Esophagus muscularis mucosa (tissue), 4 donors: ENCODE data around the gene PLIN5. TPM values are rescaled to one million over a fixed set of nuclear protein-coding genes. Genes with fewer than 3 reads are reported as not detected.

ENCODE experiments used
- DNase-seq: peaks from one replicate; pipeline ENCODE4 v3.0.0-alpha.2; 2017; ENCODE audit errors: extremely low spot score
- H3K27ac ChIP-seq, 4 donors: fragments of 200-600 bp; sonication (generic); replicated peaks in 1 of 4; 1 replicate in 3 of 4; 2 replicates in 1 of 4; pipeline ENCODE4 v1.5.1; 2016 to 2019; ENCODE audit warnings: mild to moderate bottlenecking in 1 of 4
- H3K27me3 ChIP-seq, 4 donors: fragments of 200-600 bp; sonication (generic); one replicate each; pipeline versions ENCODE4 v1.5.1 to v1.6.0; 2016 to 2019
- H3K36me3 ChIP-seq, 4 donors: fragments of 200-600 bp; sonication (generic); one replicate each; pipeline ENCODE4 v1.5.1; 2016 to 2019
- H3K4me1 ChIP-seq, 4 donors: fragments of 200-600 bp; sonication (generic); one replicate each; pipeline ENCODE4 v1.5.1; 2016 to 2019
- H3K4me3 ChIP-seq, 4 donors: fragments of 200-600 bp; sonication (generic); 1 replicate in 2 of 4; 2 replicates in 2 of 4; pipeline ENCODE4 v1.5.1; 2016 to 2019; ENCODE audit warnings: mild to moderate bottlenecking in 4 of 4, moderate library complexity in 1 of 4
- H3K9me3 ChIP-seq, 4 donors: fragments of 200-600 bp; sonication (generic); 1 replicate in 3 of 4; 2 replicates in 1 of 4; pipeline ENCODE4 v1.5.1; 2016 to 2019
- EP300 ChIP-seq: sonication (generic); formaldehyde crosslinking; IDR thresholded peaks from one replicate; pipeline ENCODE4 v1.6.1; 2017; ENCODE audit warnings: antibody characterized with exemption
- POLR2A ChIP-seq: fragments of 450-650 bp; IDR thresholded peaks from one replicate; pipeline ENCODE4 v1.6.1; 2017; ENCODE audit warnings: antibody characterized with exemption, moderate library complexity, mild to moderate bottlenecking, low read depth
- POLR2AphosphoS5 ChIP-seq, 2 donors: sonication (generic); formaldehyde crosslinking; IDR thresholded peaks; one replicate each; pipeline ENCODE4 v1.6.1; 2017; ENCODE audit warnings: antibody characterized with exemption in 2 of 2
- WGBS: methylation state at CpG from one replicate; pipeline ENCODE4 v1.1.5; 2018; 5-methylcytosine and 5-hydroxymethylcytosine counted together
- intact Hi-C: fragments of 100-400 bp; cut with DNase I; formaldehyde crosslinking; loops from one replicate; pipeline ENCODE4 v1.15.1; 2023
- total RNA-seq, 4 donors: library from RNA; depleted of rRNA; stranded (reverse); fragments of >200 nt; gene quantifications; one replicate each; pipeline versions ENCODE4 v1.1.0 to v1.2.1, GENCODE V29; 2016
- TF ChIP-seq, protein P1 (sequence below), 3 experiments: fragments of 200-600 bp in 2 of 3; fragments of 450-650 bp in 1 of 3; sonication (generic) in 2 of 3; IDR thresholded peaks; one replicate each; pipeline ENCODE4 v1.5.1; 2017 to 2019; ENCODE audit warnings: antibody characterized with exemption in 3 of 3, mild to moderate bottlenecking in 2 of 3, moderate library complexity in 1 of 3

PLIN5 gene
- total RNA-seq, 4 donors from 2014 or later: 7.9 to 11.9 (median 9.1) TPM

DNA sequence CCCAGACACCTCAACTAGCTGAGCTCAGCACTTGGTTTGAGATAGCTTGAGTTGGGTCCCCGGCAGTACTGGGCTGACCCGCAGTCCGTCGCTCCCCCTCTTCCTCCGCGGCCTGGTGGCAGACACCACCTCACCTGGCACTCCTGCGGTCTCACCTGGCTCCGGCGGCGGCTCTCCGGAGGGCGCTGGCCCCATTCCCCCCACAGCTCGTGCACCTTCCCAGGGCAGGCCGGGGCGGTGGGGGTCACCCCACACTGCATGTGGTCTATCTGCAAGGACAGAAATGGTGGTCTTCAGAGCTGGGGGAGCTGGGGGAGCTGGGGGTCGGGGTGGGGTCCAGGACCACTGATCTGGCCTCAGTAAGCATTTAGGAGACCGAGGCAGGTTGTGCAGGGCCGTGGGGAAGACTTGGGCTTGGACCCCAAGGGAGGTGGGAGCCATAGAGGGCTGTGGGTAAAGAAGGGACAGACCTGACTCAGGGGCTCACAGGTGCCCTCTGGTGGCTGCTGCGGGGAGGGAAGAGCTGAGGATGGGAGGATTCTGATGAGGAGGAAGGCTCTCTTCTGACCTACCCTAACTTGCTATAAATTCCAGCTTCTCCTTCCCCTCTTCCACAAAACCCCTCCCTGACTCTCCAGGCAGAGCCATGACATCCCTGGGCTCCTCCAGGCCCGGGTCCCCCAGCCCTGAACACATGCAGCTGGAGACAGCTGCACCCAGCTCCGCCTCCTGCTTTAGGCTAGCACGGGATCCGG lies 10.0 kb downstream of the PLIN5 start:
- Histone ChIP-seq H3K4me3 (no peak overlapping the region), H3K27ac (no peak overlapping the region), H3K36me3 (peaks cover 0 to 4% (median 0%) of the 10 kb centered on the region in 4 donors), H3K27me3 (no peaks in the 10 kb centered on the region), H3K9me3 (no peaks in the 10 kb centered on the region), H3K4me1 (peaks cover 2 to 16% (median 6%) of the 10 kb centered on the region in 4 donors)
- no peak for DNase-seq
- intact Hi-C loops: loop anchor here (5.0 kb wide), 1 partner anchor 258 kb away; no protein-coding TSS in a partner anchor
- TF ChIP-seq, protein P1, sequence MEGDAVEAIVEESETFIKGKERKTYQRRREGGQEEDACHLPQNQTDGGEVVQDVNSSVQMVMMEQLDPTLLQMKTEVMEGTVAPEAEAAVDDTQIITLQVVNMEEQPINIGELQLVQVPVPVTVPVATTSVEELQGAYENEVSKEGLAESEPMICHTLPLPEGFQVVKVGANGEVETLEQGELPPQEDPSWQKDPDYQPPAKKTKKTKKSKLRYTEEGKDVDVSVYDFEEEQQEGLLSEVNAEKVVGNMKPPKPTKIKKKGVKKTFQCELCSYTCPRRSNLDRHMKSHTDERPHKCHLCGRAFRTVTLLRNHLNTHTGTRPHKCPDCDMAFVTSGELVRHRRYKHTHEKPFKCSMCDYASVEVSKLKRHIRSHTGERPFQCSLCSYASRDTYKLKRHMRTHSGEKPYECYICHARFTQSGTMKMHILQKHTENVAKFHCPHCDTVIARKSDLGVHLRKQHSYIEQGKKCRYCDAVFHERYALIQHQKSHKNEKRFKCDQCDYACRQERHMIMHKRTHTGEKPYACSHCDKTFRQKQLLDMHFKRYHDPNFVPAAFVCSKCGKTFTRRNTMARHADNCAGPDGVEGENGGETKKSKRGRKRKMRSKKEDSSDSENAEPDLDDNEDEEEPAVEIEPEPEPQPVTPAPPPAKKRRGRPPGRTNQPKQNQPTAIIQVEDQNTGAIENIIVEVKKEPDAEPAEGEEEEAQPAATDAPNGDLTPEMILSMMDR (IDR thresholded peaks at IDR 0.05): peak; percentile 63 to 88 (median 64)
- TF ChIP-seq POLR2AphosphoS5 (IDR thresholded peaks at IDR 0.05): no peak
- WGBS: 72% methylated on average over 18 of the region's 23 CpGs

DNA sequence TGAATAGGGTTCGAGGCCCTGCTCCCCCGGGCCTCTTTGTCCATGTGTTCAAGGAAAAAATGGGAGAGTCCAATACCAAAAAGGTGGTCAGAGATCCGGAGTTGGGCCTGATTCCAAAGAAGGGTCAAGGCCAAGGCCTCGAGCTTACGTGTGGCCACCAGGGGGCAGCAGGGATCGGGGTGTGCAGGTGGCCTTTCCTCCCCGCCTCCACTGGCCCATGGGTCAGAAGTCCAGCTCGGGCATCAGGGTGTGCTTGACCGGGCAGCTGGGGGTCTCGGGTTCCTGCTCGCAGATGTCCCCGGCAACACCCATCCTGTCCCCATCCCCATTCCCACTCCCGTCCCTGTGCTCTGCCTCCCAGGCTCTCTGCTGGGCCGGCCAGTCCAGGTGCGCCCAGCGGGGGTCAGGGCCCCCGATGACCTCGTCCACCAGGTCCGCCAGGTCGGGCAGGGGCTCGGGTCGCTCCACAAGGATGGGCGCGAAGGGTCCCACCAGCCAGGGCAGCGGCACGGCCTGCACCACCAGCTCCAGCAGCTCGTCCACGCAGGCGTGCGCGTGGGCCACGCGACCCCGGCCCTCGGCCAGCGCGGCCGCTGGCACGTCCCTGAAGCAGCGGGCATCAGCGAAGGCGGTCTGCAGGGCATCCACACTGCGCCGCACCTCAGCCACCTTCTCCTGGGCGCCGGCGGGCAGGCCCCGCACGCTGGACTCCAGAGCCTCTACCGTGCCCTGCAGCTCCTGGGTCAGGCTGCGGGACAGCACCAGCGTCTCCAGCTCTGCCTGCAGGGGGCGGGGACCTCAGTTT lies 11.5 kb downstream of the PLIN5 start:
- intact Hi-C loops: no loop called here

DNA sequence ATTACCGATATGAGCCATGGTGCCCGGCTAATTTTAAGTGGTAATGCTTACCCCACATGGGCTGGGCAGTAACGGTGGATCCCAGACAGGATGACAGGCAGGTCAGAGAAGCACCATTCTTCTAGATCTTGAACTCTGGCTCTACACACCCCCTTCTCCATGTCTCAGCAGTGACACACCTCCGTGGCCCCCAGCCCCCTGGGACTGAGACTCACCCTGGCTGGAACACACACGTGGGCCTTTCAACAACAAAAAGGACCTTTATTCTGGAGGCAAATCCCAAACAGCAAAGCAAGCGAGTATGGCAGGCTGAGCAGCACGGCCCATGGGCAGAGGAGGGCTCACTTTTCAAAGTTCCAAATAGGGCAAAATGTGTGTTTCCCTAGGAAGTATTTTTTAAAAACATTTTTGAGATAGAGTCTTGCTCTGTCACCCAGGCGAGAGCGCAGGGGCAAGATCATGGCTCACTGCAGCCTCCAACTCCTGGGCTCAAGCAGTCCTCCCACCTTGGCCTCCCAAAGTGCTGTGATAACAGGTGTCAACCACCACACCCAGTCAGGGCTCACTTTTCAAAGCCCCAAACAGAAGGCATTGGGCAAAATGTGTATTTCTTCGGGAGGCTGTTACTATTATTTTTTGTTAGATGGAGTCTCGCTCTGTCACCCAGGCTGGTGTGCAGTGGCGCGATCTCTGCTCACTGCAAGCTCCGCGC lies 12.6 kb downstream of the PLIN5 start:
- no peak for DNase-seq
- Histone ChIP-seq H3K9me3 (no peaks in the 10 kb centered on the region), H3K4me3 (no peak overlapping the region), H3K27me3 (no peaks in the 10 kb centered on the region), H3K36me3 (no peaks in the 10 kb centered on the region), H3K4me1 (peaks cover 16 to 34% (median 29%) of the 10 kb centered on the region in 4 donors), H3K27ac (no peak overlapping the region)
- TF ChIP-seq POLR2AphosphoS5 (IDR thresholded peaks at IDR 0.05) (no peak), EP300 (no peak), POLR2A (no peak)
- TF ChIP-seq, protein P1 (IDR thresholded peaks at IDR 0.05): no peak
- 92% methylated on average over 14 of the region's 15 CpGs for WGBS
- intact Hi-C loops: no loop called here

More for the DNA sequence above, 11.5 kb downstream of the PLIN5 start:
- Histone ChIP-seq H3K4me3 (no peak overlapping the region), H3K27ac (no peak overlapping the region), H3K27me3 (no peaks in the 10 kb centered on the region), H3K4me1 (peaks cover 16 to 31% (median 21%) of the 10 kb centered on the region in 4 donors), H3K9me3 (no peaks in the 10 kb centered on the region), H3K36me3 (peaks cover 0 to 1% (median 0%) of the 10 kb centered on the region in 4 donors)
- DNase-seq: no peak
- TF ChIP-seq, protein P1 (IDR thresholded peaks at IDR 0.05): peak; percentile 39 to 68 (median 54)
- TF ChIP-seq POLR2AphosphoS5 (IDR thresholded peaks at IDR 0.05) (no peak), POLR2A (no peak), EP300 (no peak)
- 35% methylated on average over 11 of the region's 53 CpGs for WGBS

DNA sequence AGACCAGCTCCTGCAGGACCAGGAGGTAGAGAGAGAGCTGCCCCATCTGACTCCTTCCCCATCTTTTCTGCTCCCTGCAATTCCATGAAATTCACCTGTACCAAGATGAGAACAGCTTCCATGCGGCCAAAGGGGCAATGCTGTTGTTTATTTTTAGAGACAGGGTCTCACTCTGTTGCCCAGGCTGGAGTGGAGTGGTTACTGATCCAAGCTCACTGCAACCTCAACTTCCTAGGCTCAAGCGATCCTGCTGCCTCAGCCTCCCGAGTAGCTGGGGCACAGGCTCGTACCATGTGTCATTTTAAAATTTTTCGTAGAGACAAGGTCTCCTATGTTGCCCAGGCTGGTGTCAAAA lies 13.2 kb downstream of the PLIN5 start:
- no peak overlapping the region for H3K27ac ChIP-seq
- WGBS: 79% methylated on average over 5 of the region's 5 CpGs
- no peaks in the 10 kb centered on the region for H3K9me3 ChIP-seq
- H3K27me3 ChIP-seq: no peaks in the 10 kb centered on the region
- peaks cover 17 to 38% (median 34%) of the 10 kb centered on the region in 4 donors for H3K4me1 ChIP-seq
- H3K36me3 ChIP-seq: no peaks in the 10 kb centered on the region
- TF ChIP-seq, protein P1 (IDR thresholded peaks at IDR 0.05): no peak
- no peak overlapping the region for H3K4me3 ChIP-seq
- no peak for DNase-seq
- intact Hi-C loops: no loop called here
